Neural progenitor cell (in vitro differentiated cells): ENCODE results near the gene GKN2. TPM values are rescaled to one million over a fixed set of nuclear protein-coding genes. Genes with fewer than 3 reads are reported as not detected.

Source experiments
- DNase-seq: peaks from one replicate; pipeline ENCODE4 v3.0.0-alpha.2; 2016; ENCODE audit warnings: low spot score
- H2AFZ ChIP-seq: fragments of 200-600 bp; sonication (generic); replicated peaks from 2 replicates; pipeline ENCODE4 v1.6.1; 2016; ENCODE audit warnings: antibody characterized with exemption
- H3F3A ChIP-seq: fragments of 200-600 bp; sonication (generic); 2 replicates; pipeline ENCODE4 v1.6.1; 2016; ENCODE audit warnings: antibody characterized with exemption, low read depth
- H3K27ac ChIP-seq: fragments of 200-600 bp; sonication (generic); 2 replicates; pipeline ENCODE4 v1.5.1; 2016; ENCODE audit warnings: mild to moderate bottlenecking
- H3K27me3 ChIP-seq: fragments of 200-600 bp; sonication (generic); 2 replicates; pipeline ENCODE4 v1.6.1; 2016; ENCODE audit warnings: mild to moderate bottlenecking, moderate library complexity
- H3K36me3 ChIP-seq: fragments of 200-600 bp; sonication (generic); 2 replicates; pipeline ENCODE4 v1.5.1; 2016
- H3K4me1 ChIP-seq: fragments of 200-600 bp; sonication (generic); 2 replicates; pipeline ENCODE4 v1.6.1; 2016; ENCODE audit warnings: mixed run types
- H3K4me2 ChIP-seq: fragments of 200-600 bp; sonication (generic); 2 replicates; pipeline ENCODE4 v1.6.1; 2016
- H3K4me3 ChIP-seq: fragments of 200-600 bp; sonication (generic); 2 replicates; pipeline ENCODE4 v1.5.1; 2016
- H3K79me2 ChIP-seq: fragments of 200-600 bp; sonication (generic); 2 replicates; pipeline ENCODE4 v1.6.1; 2016; ENCODE audit warnings: low read depth
- H3K9ac ChIP-seq: fragments of 200-600 bp; sonication (generic); 2 replicates; pipeline ENCODE4 v1.6.1; 2016
- H3K9me3 ChIP-seq: fragments of 200-600 bp; sonication (generic); 2 replicates; pipeline ENCODE4 v1.5.1; 2016; ENCODE audit warnings: low read depth
- H4K20me1 ChIP-seq: fragments of 200-600 bp; sonication (generic); 2 replicates; pipeline ENCODE4 v1.6.1; 2016; ENCODE audit warnings: low read depth
- H3K27ac Mint-ChIP-seq: 3 replicates; pipeline ENCODE4 v1.8.0; 2021; ENCODE audit warnings: mixed read lengths
- H3K27me3 Mint-ChIP-seq: 2 replicates; pipeline ENCODE4 v1.8.0; 2022; ENCODE audit warnings: low read depth, mild to moderate bottlenecking, inconsistent platforms, moderate library complexity, mixed read lengths; ENCODE audit not compliant: insufficient read depth
- H3K36me3 Mint-ChIP-seq: 3 replicates; pipeline ENCODE4 v1.8.0; 2021; ENCODE audit warnings: mixed read lengths
- H3K4me1 Mint-ChIP-seq: 3 replicates; pipeline ENCODE4 v1.8.0; 2021; ENCODE audit warnings: mixed read lengths
- H3K4me3 Mint-ChIP-seq: 3 replicates; pipeline ENCODE4 v1.8.0; 2021; ENCODE audit warnings: mild to moderate bottlenecking, moderate library complexity, mixed read lengths
- H3K9me3 Mint-ChIP-seq: 3 replicates; pipeline ENCODE4 v1.8.0; 2020; ENCODE audit warnings: mixed read lengths
- CTCF ChIP-seq: fragments of 200-600 bp; sonication (generic); IDR thresholded peaks from 2 replicates; pipeline ENCODE4 v1.5.1; 2017; ENCODE audit warnings: antibody characterized with exemption, mild to moderate bottlenecking
- EZH2 ChIP-seq: fragments of 200-600 bp; sonication (generic); IDR thresholded peaks from 2 replicates; pipeline ENCODE4 v1.6.1; 2017; ENCODE audit warnings: antibody characterized with exemption, mild to moderate bottlenecking, moderate library complexity
- EZH2phosphoT487 ChIP-seq: fragments of 200-600 bp; sonication (generic); IDR thresholded peaks from 2 replicates; pipeline ENCODE4 v1.6.1; 2017; ENCODE audit warnings: antibody characterized with exemption
- total RNA-seq: library from RNA; depleted of rRNA; stranded (reverse); fragments of >200 nt; gene quantifications from 2 replicates; pipeline ENCODE4 v1.2.3, GENCODE V29; 2015; ENCODE audit warnings: low replicate concordance

GKN2 gene
- total RNA-seq, 1 donor from 2014 or later, result not detected

GRCh38 chr2:68951899-68952298, 794 bp downstream of the GKN2 start:
- Histone ChIP-seq H3K9ac (no peak overlapping the region), H3K4me3 (no peak overlapping the region), H3K27me3 (no peaks in the 10 kb centered on the region), H2AFZ (no peak overlapping the region), H4K20me1 (no peaks in the 10 kb centered on the region), H3F3A (no peaks in the 10 kb centered on the region), H3K79me2 (no peaks in the 10 kb centered on the region), H3K36me3 (no peaks in the 10 kb centered on the region), H3K4me2 (no peak overlapping the region), H3K27ac (no peak overlapping the region), H3K9me3 (no peaks in the 10 kb centered on the region), H3K4me1 (peaks cover 3% of the 10 kb centered on the region)
- Mint-ChIP-seq H3K36me3 (no peaks in the 10 kb centered on the region), H3K4me3 (no peak overlapping the region), H3K27me3 (peaks cover 9% of the 10 kb centered on the region), H3K9me3 (peaks cover 2% of the 10 kb centered on the region), H3K4me1 (no peaks in the 10 kb centered on the region), H3K27ac (no peak overlapping the region)
- no peak for DNase-seq
- TF ChIP-seq EZH2 (no peak), CTCF (no peak), EZH2phosphoT487 (no peak)

DNA sequence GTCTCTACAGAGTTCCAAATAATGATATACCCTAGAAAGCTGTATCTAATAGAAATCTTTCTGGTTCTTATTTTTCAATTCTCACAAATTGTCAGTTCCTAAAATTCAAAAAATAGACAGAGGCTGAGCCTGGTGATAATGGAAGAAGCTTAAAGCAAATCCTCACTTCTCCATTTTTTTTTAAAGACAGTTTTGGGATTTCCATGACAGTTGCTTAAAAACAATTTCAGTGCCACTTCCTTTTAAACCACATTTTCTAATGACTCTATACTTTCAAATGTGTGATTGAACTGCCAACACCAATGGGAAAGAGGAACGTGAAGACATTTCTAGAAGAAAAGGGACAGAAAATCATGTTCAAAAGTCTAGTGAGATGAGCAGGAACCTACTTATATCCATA, 4.0 kb downstream of the GKN2 start:
- H3K4me3 Mint-ChIP-seq, result no peak overlapping the region
- H3K9me3 Mint-ChIP-seq, result peaks cover 2% of the 10 kb centered on the region
- Histone ChIP-seq H3K9ac (no peak overlapping the region), H2AFZ (no peak overlapping the region), H3K27me3 (no peaks in the 10 kb centered on the region), H3F3A (no peaks in the 10 kb centered on the region), H3K4me3 (no peak overlapping the region), H3K9me3 (no peaks in the 10 kb centered on the region), H3K4me1 (peaks cover 12% of the 10 kb centered on the region), H3K79me2 (no peaks in the 10 kb centered on the region), H3K27ac (no peak overlapping the region), H4K20me1 (no peaks in the 10 kb centered on the region), H3K4me2 (no peak overlapping the region), H3K36me3 (no peaks in the 10 kb centered on the region)
- DNase-seq, result no peak
- H3K27me3 Mint-ChIP-seq, result peaks cover under 1% of the 10 kb centered on the region
- TF ChIP-seq CTCF, result no peak
- no peak for TF ChIP-seq EZH2
- no peak for TF ChIP-seq EZH2phosphoT487
- no peak overlapping the region for H3K27ac Mint-ChIP-seq
- H3K36me3 Mint-ChIP-seq, result no peaks in the 10 kb centered on the region
- H3K4me1 Mint-ChIP-seq, result peaks cover 8% of the 10 kb centered on the region

- H3K27ac Mint-ChIP-seq, result no peak overlapping the region
- H3K9me3 Mint-ChIP-seq, result peaks cover 5% of the 10 kb centered on the region
- TF ChIP-seq EZH2phosphoT487 (no peak), EZH2 (no peak), CTCF (no peak)
- no peaks in the 10 kb centered on the region for H3F3A ChIP-seq
- no peak overlapping the region for H3K4me3 Mint-ChIP-seq
- H3K4me2 ChIP-seq, result no peak overlapping the region
- no peaks in the 10 kb centered on the region for H3K9me3 ChIP-seq
- H3K27me3 ChIP-seq, result no peaks in the 10 kb centered on the region
- H3K9ac ChIP-seq, result no peak overlapping the region
- no peaks in the 10 kb centered on the region for H3K27me3 Mint-ChIP-seq
- H2AFZ ChIP-seq, result no peak overlapping the region
- H3K36me3 ChIP-seq, result no peaks in the 10 kb centered on the region
- no peak overlapping the region for H3K4me3 ChIP-seq
- H4K20me1 ChIP-seq, result no peaks in the 10 kb centered on the region
- DNase-seq, result no peak
- H3K79me2 ChIP-seq, result no peaks in the 10 kb centered on the region
- H3K4me1 ChIP-seq, result peaks cover 10% of the 10 kb centered on the region
- peaks cover 13% of the 10 kb centered on the region for H3K4me1 Mint-ChIP-seq
- no peak overlapping the region for H3K27ac ChIP-seq
- H3K36me3 Mint-ChIP-seq, result no peaks in the 10 kb centered on the region
Measured at GRCh38 chr2:68946117-68946516, 6.6 kb downstream of the GKN2 start.
